GM19324 (cell line): ENCODE results near the gene CGREF1.
"Not testable (repeated sequence)": the region's sequence is repeated elsewhere in the genome, so short reads cannot be mapped to it uniquely, and the experiment has no call there.

Experiments
- ATAC-seq: cut with Tn5 transposase; IDR thresholded peaks from one replicate; pipeline ENCODE4 v1.9.1; 2021; ENCODE audit warnings: mild to moderate bottlenecking, moderate library complexity; ENCODE audit not compliant: unreplicated experiment, low FRiP score

The CGREF1 gene

DNA sequence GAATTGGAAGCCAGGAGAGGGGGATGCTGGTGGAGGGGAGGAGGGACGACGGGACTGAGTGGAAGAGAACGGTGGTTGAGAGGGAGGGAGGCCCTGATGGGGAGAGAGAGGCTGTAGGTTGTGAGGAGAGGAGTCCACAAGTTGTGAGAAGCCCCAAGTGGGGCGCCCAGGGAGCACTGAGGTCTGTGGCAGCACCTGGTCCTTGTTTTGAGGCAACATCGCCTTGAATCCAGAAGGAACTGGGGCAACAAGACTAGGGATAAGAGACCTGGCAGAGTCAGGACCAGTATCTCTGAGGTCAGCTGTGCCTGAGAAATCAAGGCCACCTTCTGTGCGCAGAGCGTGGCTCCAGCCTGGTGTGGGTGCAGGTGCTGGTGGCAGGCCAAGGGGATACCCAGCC is 19.2 kb upstream of the CGREF1 start:
- ATAC-seq, result no peak

DNA sequence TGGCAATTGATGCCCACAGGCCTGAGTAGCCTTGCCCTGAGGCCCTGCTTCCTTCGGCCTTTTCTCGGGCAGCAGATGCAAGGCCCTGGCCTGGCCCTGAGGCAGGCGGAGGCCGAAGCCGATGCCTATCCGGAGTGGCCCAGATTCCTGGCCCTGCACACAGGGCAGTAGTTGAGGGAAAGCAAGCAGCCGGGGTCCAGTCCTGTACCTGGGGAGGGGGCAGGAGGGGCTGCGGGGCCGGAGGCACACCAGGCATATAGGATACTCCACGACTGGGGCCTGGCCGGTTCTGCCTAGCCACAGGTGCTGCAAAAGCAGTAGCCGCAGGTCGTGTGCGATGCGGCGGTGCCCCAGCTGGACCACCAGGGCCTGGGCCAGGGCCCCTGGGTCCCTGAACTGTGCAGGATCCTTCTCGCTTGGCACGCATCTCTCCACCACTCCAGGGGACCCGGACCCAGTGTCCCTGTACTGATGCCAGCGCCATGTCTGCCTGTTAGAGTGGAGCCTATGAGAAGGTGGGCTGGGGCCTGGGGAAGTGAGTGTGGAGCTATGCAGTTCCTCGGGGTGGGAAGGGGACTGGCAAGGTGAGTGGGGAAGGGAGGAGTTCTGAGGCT is 18.5 kb upstream of the CGREF1 start:
- no peak for ATAC-seq

DNA sequence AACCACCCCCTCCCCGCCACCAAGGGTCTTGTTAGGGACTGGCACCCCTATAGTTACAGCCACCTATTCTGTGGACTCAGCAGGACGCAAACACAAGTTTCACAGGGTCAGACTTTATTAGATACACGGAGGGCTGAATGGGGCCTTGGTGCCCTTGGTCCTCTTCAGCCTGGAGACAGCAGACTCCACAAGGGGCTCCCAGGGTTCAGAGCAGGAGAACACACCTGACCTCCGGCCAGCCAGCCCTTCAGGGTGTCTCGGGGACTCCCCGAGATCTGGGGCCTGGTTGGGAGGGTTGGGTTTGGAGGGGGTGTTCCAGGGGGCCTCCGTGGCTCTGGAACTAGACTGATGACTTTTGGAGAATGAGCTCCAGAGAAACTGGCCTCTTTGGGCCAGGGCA is 17.8 kb upstream of the CGREF1 start:
- no peak for ATAC-seq

DNA sequence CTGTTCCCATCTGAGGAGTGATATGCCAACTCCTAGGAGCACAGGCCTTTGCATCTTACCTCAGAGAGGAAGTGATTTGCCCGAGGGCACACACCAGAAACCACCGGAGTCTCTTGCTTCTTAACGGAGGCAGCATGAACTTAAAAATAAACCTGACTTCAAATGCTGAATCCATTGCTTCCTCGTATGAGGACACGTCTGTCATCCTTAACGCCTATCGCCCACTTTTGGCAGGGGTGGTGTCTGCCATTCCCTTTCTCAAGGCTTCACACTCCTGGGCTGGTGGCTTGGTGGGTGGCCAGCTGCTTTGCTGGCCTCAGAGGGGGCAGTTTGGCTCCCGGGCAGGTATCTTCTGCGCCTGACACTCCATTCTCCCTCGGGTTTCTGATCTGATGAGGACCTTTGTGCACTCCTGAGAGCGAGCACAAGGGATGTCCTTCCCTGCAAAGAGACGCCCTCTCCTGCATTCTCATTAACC is 16.6 kb upstream of the CGREF1 start:
- ATAC-seq, result no peak

DNA sequence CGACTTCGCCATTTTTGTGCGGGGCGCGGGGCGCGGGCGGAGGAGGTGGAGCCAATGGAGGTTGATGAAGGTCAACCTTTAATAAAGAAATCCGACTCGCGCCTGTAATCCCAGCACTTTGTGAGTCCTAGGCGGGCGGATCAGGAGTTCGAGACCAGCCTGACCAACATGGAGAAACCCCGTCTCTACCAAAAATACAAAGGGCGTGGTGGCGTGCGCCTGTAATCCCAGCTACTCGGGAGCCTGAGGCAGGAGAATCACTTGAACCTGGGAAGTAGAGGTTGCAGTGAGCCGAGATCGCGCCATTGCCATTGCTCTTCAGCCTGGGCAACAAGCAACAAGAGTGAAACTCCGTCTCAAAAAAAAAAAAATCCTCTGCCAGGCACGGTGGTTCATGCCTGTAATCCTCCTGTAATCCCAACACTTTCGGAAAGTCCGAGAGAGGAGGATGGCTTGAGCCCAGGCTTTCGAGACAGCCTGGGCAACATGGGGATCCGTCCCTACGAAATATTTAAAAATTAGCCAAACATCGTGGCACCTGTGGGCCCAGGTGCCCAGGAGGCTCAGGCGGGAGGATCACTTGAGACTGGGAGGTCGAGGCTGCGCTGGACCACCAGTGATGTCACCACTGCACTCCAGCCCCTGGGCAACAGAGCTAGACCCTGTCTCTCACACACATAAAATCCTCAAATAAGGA is 16.0 kb upstream of the CGREF1 start:
- no peak for ATAC-seq

DNA sequence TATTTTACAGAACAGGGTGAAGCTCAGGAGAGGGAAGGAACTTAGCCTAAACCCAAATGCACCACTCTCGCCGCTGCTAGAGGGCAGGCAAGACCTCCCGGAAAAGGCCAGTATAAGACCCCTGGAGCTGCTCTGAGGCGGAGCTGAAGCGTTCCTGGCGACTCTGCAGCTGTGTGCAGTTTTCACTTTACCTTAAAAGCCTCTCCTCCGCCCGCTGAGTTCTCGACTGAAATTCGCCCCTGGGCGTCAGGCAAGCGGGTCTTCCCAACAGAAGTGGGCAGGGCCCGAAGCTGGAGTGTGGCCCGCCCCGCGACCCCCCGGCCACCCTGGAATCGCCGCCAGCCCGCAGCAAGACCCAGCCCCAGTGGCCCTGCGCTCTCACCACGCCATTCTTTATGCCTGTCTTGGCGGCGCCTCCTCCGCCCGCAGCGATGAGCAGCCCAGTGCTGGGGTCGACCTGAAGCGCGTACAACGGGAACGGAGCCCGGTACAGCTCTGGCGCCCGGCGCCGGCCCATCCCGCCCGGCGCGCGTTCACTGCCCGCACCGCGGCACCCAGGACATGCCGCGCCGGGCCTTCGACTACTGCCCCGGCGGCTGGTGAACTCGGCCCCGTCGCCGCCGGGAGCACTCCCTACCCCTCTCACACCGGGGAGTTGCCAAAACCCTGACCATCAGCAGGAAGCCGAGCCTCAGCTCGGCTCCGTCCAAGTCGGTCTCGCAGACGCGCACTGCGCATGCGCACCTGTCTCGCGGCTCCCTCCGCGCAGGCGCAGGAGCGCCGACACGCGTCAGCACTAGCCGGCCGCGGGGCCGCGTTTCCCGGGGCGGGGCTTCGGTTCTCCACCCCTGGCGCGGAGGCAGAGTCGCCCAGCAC is 15.2 kb upstream of the CGREF1 start, which contains the start of gene PREB:
PREB (minus strand) TSS at position 732 of the 876 bp plus-strand sequence; CDS start at position 517, 215 bp downstream.
- peak; percentile 89 for ATAC-seq

DNA sequence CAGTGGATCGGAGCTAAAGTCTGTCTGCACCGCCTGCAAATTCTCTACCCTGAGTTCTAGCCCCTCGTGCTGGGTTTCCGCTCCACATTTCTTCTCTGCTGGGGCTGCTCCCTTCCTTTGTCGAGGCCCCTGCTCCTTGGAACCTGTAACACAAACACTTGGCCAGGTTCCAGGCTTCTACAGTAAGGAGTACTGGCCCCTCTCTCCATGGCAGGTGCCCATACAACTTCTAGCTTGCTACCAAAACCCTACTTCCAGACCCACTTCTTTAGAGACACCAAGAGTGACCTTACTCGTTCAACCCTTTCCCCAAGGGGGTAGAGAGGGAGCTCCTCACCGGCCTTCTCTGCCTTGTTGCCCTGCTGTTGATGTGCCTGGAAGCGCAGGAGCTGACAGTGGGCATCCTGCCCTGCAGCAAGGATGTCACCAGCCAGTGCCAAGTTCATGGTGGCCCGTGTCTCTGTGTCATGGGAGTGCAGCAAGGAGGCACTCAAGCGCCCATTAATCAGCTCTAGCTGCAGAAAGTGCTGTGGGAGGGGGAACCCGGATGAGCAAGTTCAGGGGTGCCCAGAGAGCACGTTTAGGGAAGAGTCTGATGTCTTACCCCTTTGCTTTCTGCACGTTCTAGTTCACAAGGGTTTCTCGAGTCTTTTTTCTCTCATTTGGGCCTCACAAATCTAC is 14.4 kb upstream of the CGREF1 start:
- no peak for ATAC-seq

DNA sequence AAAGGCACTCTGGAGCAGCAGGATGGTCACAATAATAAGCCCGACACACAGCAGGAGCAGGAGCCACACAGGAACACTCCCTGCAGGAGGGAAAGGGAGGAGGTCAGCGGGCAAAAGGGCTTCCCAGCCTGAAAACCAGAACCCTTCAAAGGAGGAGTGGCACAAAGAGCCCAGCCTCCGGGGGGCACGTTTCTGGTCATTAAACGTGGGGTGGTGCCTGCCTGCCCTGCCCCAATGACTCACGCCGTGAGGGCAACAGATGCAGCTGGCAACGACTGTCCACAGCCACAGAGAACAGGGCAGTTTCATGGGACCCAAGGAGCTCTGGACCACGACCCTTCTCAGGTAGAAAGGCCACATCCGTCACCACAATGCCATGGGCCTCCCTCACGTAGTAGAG is 12.5 kb upstream of the CGREF1 start:
- no peak for ATAC-seq

DNA sequence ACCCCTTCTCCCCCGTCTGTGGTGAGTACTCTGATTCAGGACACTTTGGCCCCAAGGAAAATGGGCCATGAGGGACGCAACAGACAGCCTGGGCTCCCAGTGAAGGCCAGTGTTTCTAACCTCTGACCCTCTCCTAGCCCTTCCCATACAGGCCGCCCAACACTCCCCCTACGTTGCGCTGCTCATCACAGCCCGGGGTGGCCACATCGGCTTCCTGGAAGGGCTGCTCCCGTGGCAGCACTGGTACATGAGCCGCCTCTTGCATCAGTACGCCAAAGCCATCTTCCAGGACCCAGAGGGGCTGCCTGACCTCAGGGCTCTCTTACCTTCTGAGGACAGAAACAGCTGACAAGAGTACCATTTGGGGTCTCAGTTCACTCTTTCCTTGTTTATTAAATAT is 11.5 kb upstream of the CGREF1 start:
- ATAC-seq, result no peak

DNA sequence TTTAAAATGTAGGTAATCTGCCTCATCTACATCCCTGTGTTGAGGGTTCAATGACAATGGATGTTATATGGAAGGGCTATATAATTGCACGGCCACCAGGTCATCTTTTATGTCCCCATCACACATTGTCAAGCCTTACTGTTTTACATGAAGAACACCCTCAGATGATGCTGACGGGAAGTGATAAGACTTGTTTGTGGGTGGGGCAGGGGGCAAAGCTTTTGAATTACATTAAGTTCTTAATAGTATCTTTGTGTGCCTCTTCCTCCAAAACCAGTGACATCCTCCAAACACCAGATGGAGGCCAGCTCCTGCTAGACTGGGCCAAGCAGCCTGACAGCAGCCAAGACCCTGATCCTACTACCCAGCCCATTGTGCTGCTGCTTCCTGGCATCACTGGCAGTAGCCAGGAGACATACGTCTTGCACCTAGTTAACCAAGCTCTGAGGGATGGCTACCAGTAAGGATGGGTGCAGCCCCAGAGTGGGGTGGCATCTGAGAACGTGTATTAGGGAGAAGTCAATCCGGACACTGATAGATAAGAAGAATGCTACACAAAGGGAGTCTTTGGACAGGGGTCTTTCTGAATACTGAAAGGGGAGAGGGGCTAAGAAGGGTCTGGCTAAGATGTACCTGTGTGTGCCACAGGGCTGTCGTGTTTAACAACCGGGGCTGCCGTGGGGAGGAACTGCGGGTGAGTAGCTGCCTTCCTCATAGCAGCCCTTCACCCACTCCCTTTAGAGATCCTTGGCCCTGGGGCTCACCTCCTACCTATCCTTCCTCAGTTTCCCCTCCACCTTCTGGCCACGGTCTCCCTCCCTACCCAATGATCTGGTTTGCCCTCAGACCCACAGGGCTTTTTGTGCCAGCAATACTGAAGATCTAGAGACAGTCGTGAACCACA is 10.0 kb upstream of the CGREF1 start:
- no peak for ATAC-seq

DNA sequence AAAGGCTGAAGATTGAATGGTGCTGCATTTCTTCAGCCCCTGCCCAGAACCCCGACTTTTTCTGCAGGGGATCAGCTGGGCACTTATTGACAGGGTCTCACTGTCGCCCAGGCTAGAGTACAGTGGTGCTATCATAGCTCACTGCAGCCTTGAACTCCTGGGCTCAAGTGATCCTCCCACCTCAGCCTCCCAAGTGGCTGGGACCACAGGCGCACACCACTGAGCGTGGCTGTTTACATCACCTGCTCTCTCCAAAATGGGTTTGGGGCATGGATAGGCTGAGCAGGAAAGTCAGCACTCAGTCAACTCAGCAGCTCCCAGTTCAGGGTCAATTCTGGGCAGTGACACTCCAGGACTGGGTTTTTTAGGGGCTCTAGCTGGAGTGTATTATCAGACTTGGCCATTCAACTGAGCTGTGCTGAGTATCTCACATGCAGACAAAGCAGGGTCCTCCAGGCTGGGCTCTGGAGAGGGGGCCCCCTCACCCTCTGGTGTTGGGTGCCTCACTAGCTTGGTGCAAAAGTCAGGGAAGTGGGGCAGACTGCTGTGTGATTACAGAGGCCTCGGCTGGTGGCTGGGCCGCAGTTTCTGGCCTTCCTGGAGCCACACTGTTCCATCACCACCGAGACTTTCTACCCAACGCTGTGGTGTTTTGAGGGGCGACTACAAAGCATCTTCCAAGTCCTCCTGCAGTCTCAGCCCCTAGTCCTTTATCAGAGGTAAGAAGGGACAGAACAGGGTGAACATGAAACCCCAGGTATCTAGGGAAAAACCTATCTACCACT is 9.1 kb upstream of the CGREF1 start:
- ATAC-seq, result no peak

DNA sequence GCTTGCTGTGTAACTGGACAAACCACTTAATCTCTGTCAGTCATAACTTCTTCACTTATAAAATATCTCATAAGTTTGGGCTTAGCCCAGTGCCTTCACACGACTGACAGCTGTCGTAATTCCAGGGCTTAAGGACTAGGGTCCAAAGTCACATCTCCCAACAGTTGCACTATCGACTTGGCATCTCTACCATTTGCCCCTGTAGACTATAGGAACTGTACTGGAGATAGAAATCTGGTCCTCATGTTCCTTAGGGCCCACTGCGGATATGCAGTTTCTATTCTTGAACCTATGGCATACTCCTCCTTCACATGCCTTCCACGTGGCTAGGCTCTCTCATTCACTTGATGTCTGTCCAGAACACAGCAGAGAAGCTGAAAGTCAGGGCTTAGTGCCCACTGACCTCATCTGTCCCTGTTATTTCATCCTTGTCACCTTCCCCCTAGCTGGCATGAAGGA is 7.4 kb upstream of the CGREF1 start:
- ATAC-seq, result no peak

DNA sequence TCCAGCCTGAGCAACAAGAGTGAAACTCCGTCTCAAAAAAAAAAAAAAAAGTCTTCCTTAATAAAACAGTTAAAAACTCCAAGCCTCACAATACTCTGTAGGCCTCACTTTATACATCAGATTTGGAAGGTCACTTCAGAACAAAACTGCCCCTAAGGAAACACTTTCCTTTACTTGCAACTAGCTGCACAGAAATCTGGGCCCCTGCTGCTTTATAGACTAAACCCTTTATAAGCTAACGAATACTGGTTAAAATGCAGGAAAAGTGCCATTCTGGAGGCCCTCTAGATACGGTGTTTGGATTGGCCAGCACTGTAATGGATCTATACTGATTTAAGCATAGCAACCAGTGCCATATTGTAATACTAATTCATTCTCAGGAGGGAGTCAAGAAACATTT is 6.2 kb upstream of the CGREF1 start:
- ATAC-seq, result no peak

DNA sequence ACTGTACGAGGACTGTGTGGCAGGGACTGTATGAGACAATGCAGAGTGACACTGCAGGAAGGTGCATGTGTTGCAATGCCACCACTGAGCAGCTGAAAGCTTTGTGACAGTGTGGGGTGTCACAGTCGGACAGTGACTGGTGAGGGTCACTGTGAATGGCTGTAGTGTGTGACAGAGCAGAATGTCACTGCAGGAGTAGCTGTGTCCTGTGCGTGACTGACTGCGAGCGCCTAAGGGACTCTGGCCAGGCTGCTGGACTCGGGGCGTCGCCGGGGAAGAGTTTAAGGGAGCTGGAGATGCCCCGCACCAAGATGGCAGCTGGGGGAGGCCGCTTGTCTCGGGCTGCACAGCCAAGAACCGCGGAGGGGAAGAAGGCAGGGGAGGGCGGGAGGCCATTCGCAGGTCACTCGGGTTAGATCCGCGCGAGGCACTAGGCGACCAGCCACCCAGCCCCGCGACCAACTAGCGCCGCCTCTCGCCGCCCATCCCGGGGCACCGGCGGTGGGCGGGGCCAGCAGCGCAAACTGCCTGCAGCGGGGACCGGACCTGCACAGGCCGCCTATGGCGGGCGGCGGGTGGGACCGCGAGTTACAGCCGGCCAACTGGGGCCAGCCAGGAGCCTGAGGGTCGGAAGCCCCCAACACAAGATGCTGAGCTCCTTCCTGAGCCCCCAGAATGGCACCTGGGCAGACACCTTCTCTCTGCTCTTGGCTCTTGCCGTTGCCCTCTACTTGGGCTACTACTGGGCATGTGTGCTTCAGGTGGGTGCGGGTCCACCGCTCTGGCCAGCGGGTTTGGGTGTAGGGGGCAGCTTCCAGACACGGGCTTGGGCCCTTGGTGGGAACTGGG is 4.6 kb upstream of the CGREF1 start, which contains the start of gene ABHD1:
ABHD1 (plus strand) TSS at position 514 of the 849 bp plus-strand sequence; CDS start at position 648, 134 bp downstream.
- no peak for ATAC-seq

DNA sequence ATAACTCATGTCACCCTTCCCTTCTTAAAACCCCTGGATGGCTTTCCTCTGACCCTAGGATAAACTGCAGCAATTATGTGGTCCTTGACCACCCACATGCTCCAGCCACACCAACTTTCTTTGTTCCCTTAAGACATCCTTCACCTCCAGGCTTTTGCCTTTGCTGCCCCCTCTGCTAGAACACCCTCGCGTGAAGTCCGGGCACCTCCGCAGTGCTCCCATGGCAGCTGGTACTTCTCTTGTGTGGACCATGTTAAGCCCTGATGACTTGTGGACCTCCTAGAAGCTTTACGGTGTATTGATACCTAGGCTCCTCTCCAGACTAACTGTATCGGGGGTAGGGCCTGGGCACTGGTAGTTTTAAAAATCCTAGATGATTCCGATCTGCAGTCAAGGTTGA is 3.9 kb upstream of the CGREF1 start:
- ATAC-seq, result no peak

DNA sequence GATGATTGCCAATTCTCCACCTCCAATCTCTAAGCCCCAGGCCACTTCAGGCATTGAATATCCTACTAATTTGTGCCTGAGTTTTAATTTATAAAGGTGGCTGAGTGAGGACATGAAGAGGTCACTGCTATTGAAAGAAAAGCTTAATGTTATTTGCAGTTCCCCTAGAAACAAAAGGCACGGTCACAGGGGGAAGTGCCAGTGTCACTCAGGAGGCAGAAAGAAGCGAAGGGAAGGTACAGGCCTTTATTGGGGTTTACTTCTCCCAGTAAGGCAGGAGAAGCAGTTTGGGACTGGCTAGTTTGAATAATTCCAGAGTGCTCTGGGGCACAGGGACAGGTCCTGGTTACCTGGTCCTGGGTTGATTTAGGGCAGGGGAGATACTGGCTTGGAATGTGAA is 3.0 kb upstream of the CGREF1 start:
- ATAC-seq, result no peak

DNA sequence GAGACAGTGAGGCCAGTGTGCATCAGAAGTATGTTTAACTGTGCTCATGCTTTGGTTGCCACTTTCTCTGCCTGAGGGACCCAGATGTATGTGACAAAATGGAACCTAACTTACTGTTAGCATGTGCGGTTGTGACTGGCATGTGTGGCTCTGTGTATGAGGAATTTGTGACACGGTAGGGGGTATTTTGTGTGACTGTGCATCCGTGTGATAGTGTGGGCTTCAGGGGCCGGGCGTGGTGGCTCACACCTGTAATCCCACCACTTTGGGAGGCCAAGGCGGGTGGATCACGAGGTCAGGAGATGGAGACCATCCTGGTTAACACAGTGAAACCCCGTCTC is 372 bp upstream of the CGREF1 start:
- not testable (repeated sequence) for ATAC-seq

DNA sequence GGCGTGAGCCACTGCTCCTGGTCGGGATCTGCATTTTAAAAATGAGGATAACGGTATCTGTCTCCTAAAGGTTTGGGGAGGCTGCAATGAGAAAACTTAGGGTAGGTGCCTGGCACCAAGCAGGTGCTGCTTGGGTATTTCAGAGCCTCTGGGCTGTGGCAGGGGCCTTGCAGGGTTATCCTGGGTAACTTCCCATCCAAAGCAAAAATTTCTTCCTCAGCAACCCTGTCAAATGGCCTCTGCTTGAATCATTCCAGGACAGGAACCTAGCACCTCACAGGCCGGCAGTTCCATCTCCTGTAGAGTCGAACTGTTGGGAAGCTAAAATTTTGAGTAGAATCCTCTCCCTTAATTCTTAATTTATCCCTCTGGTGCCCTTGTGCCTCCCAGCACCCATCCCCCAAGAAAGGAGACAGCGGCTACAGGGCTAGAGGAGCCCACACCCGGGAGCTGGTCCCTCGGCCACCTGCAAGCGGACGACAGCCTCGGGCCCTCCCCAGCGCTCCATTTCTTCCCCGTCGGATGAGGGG is 868 bp downstream of the CGREF1 start:
- ATAC-seq, result no peak
